Forelimb muscle (tissue), 1 donor: ENCODE results near the gene ATP6V0D1. TPM values are rescaled to one million over a fixed set of nuclear protein-coding genes. Genes with fewer than 3 reads are reported as not detected.

ENCODE experiments used
- DNase-seq: peaks from one replicate; pipeline ENCODE4 v3.0.0-alpha.2; 2013; ENCODE audit warnings: low read depth
- polyA plus RNA-seq: library from polyadenylated mRNA; unstranded; fragments of 120-200 nt; gene quantifications from one replicate; pipeline ENCODE4 v1.2.1, GENCODE V29; 2013; ENCODE audit not compliant: insufficient read length

The ATP6V0D1 gene
- polyA plus RNA-seq, 1 donor = 61.4 TPM

DNA sequence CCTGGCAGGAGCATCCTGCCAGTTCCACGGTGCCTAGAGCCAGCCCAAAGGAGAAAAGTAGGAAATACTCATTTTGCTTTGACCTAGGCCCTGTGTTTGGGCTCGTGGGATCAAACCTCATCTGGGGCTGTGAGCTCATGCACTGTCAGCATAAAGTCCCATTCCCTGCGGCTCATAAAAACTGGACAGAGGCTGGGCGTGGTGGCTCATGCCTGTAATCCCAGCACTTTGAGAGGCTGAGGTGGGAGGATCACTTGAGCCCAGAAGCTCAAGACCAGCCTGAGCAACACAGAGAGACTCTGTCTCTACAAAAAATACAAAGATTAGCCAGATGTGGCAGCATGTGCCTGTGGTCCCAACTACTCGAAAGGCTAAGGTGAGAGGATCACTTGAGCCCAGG lies 17.9 kb downstream of the ATP6V0D1 start:
- DNase-seq = no peak

DNA sequence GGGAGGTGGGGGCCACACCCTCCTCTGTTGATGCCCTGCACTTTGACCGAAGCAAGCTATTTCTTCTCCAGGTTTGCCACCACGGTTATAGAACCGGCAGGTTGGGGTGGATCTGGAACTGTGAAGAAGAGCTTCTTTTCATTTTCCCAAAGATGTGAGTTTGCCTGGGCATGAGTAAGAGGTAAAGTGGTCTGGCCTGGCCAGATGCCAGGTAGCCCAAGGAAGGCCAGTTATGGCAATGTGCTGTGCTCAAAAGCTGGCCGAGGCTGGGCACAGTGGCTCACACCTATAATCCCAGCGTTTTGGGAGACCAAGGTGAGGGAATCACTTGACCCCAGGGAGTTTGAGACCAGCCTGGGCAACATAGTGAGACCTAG lies 18.7 kb downstream of the ATP6V0D1 start:
- no peak for DNase-seq

DNA sequence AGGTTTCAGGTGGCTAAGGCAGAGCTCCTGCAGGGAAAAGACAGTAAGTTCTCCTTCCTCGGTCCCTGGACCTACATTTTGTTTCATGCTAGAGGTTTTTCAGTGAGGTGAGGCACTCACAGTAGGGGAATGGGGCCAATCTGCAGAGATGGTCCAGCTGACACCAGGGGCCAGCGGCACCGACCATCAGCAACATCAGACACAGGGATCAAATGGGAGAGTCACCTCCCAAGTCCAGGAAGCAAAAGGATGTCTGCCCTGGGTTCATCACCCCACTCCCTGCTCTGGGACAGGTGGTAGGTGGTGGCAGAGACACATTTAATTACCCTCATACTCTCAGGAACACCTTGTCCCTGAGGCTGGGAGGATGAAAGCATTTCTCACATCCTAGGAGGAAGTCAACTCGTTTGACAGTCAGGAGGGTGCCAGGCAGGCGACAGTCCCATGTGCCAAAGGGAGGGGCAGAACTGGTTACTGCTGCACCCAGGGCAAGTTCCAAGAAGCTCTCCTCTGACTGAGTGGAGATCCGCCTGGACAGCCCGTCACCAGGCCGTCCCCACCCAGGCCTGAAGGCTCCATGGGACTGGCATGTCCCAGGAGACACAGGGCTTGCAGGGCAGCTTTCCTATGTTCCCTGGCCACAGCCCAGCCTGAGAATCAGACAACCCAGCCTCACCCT lies 19.2 kb downstream of the ATP6V0D1 start:
- no peak for DNase-seq

DNA sequence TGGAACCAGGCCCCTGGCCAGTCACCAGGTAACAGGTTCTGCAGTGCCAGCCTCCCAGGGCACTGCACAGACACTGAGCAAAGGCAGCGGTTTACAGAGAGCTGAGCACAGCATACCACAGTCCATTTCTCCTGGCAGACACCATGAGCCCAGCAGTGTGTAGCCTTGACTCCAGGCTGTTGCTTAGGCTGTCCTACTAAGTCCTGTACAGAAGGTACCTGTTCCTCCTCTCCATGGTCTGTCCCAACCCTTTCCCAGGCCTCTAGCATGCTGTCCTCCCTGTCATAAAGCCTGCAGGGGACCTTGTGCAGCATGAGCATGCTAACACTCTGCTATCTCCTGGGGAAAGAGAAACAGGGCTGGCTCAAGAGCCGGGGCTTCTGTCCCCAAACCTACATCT lies 20.0 kb downstream of the ATP6V0D1 start:
- no peak for DNase-seq

DNA sequence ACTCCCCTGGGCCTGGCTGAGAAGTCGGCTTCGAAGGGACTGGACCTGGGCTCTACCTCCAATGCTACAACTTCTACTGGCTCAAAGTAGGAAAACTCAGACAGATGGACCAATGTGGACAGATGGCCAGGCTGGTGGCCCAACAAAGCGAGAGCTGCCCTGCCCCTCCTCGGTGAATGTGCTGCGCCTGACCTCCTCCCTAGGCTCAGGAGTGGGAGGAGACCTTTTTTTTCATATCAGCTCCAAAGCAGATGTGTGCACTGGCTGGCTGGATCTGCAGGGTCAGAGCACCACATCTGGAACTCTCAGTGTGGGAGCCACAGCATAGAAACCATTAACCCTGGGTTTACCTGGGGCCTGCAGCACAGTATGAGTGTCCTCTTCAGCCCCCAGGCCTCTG lies 20.8 kb downstream of the ATP6V0D1 start:
- DNase-seq = no peak

DNA sequence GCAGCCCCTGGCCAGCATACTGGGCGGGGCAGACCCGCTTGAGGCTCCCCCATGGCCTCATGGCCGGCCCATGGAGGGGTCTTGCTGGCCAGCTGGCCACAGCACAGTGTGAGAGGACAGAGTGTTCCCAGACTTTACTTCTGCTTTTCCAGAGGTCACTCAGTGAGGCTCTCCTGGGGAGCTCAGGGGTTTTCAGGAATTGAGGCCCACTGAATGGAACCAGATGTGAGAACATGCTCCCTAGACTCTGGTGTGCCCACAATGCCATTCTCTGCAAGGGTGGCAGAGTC lies 21.2 kb downstream of the ATP6V0D1 start:
- DNase-seq = no peak

DNA sequence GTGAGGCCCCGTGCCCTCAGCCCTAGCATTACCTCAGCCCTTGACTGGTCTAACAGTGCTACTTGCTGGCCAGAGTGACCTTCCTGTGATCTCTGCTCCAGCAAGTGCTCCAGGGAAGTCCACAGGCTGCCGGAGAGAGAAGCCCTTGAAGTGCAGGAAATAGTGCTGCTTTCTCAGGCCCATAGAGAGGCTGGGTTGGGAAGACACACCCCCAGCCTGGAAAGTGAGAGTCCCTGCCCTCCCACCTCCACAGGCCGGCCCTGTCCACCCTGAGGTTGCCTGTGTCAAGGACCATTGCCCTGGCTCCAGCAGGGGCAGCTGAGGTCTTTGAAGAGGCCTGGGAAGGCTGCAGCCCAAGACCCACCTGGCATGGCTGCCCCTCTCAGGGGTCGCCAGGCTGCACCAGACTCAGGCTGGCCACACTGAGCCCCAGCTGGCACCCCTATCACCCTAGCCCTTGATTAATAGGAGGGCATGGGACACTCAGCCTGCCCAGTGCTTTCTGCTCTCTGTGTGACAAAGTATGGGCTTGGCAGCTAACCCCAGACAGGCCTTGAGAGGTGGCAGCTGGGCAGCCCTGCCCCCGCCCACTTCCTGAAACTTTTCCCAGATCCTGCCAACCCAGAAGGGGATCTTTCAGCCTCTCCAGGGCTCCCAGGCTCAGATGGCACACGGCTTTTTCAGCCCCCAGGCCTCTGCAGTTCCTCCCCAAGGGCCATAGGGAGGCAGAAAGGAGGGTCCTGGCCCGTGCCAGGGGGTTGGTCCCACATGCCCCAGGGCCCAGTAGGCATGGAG lies 21.7 kb downstream of the ATP6V0D1 start:
- DNase-seq = no peak

DNA sequence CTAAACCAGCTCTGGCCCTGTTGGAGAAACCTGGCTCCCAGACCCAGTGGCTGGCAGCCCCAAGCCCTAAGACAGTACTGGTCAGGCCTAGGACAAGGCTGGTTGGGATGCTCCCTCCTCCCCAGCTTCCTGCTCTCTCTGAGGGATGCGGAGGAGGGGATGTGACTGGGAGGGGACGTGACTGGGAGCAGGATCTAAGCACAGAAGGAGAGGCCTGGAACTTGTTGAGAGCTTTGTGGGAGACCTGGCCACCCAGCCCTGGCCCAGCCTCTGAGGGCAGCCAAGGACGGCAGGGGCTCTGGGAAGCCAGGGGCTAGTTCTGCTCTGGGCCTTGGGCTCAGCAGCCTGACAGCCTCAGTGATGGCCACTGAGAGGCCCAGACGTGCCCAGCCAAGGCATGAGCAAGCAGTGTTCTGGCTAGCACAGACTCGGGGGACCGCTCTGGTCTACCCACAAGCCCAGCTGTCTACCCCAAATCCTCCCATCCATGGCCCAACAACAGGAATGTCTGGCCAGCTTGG lies 22.8 kb downstream of the ATP6V0D1 start:
- no peak for DNase-seq

DNA sequence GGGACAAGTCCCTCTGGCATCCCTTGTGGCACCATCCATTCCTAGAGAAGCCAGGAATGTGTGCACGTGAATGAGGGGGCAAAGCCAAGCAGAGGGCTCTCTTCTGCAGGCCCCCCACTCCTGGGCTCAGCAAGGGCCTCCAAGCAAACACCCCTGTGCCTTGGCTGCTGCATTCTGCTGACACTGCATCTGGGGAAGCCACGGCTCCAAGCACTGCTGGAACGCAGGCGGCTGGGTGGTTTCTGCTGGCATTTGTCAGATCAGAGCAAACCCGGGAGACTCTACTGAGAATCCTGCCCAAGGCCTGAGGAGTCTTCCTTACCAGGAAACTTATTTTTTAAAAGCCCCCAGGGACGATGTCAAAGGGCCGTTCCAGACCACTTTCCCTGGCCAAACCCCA lies 23.3 kb downstream of the ATP6V0D1 start:
- no peak for DNase-seq

DNA sequence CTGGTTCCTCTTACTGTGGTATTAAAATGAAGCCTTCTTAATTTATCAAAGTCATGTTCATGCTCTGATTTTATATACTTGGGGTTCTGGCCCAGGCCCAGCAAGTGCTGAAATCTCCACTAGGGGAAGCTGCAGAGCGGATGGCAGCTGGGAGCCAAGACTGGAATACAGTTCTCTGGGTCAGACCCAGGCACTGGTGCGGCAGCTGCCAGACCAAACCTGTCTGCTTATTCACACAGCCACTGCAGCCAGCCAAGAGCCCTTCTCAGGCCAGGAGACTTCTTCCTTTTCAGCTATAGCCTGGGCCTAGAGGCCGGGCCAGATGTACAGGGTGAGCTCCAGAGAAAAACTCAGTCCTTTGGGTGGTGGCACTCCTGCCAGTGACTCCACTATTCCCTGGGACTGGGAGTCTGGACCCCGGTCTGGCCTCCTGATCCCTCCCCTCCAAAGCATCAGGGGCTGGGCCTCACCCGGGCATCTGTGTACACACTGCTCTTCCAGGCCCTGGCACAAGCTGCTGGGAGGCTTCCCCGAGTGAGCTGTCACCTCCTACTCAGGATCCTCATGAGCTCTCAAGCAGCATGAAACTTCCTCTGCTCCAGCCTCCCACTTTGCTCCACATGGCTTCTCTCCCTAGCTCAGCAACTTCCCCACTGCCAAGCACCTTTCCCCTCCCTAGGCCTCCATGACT lies 24.4 kb downstream of the ATP6V0D1 start:
- DNase-seq = no peak

DNA sequence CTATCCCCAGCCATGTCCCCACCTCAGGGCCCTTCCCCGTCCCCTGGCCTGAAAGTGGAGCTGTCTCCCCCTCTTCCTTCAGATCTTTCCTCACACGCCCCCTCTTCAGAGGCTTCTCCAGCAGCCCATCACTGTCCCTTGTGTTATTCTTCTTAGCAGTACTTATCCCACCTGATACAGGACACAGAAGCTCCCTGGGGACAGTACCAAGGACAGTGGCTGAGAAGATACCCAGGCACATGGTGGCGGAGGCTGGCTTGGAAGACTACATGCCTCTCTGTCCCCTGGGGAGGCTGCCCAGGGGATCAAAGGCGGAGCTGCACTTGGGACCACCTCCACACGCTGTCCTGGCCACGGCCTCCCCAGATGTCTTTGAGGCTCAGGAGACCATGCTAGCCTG lies 26.1 kb downstream of the ATP6V0D1 start:
- DNase-seq = no peak

DNA sequence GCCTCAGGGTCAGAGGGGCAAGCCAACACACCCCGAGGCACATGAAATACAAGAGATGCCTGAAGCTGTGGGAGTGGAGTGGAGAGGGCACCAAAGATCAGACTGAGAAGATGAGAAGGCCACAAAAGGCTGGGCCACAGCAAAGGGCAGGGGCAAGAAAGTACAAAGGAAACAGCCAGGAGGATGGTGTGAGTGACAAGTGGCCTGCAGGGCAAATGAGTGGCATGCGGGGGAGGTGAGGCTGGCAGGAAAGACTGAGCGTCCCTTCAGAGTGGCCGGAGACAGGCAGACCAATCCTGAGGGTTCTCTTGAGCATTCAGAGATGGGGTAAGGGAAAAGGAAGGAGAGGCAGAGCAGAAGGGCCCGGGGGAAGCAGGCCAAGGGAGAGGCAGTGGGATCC lies 26.9 kb downstream of the ATP6V0D1 start:
- no peak for DNase-seq

DNA sequence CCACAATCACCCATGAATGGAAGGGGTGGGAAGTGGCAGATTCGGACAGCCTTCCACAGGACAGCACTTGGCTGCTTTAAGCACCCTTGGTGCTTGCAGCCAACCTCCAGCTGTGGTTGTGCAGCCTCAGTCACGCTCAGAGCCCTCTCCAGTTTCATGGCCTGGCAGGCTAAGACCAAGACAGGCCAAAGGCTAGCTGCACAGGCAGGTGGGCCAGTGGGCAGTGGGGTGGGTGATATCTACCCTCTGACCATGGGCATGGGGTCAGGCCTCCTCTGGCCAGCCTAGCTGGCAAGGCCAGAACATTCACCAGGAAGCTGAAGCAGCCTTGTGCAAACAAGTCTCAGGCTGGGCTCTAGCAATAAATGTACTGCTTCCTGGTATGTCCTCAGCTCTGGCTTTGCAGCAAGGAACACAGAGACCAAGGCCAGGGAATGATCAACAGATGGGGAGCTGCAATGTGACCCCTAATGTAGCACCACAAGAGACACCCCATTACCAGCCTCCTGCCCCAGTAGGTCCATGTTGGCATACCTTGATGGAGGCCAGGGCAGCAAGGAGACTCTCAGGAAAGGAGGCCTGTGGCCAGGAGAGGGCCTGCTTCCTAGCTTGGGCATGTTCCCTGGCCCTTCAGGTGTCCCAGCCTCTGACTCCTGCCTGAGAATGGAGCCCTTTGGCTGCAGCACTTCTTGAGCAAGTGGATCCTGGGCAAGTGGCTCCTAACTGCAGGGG lies 29.1 kb downstream of the ATP6V0D1 start:
- no peak for DNase-seq

DNA sequence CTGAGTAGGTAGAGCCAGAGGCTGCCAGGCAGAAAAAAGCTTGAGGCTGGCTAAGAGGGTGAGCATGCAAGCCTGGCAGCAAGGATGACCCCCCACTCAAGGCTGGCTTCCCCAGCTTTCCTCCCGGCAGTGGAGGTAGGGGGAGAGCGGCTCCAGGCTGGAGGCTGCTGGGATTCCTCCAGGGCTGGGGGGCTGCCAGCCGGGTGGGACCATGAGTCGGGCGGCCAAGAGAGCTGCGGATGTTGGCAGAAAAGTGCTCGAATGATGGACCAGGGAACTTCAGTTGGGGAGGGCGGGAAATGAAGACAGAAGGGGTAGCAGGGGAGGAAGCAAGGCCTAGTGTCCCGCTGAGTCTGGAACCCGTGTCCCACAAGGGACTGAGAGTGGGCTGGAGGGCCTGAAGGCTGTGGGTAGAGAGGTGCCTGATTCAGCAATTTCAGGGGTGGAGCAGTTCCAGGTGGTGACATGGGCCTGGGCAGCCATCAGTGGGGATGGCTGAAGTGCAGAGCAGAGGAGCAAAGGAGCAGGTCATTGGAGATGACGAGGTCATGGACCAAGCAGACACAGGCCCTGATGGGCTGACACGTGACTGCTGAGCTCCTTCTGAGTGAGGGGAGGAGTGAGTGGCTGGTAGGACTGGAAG lies 29.8 kb downstream of the ATP6V0D1 start:
- no peak for DNase-seq

DNA sequence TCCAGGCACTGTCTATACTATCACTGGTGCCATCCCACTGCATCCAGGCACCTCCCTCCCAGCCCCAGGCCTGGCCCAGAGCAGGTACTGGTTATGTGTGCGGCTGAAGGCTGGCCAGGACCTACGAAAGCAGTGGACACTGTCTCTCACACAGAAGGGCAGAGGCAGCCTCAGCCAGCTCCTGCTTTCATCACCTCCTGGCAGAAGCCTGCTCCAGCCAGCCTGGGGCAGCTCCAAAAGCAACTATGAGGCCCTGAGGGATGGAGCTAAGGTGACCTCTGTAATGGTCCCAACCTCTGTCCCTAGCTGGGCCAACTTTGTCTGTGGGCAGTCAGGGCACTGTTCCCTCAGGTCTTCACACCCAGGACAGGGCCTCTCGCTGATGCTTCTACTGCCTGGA lies 31.2 kb downstream of the ATP6V0D1 start:
- no peak for DNase-seq

DNA sequence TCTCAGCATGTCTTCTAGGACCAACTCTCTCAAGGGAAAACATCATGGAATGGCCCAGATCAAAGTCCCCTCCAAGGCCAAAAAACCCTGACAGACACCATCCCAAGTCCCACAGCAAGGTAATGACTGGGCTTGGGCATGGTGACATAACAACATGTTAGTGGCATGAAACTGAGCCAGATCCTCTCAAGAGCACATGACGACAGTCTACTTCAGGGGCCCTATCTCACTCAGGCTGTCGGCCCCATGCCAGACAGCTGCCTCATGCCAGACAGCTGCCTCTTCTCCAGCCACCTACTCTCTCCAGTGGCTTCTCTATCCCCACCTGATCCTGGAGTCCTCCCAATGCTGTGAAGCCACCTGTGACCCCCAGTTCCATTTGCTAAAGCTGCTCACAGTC lies 31.6 kb downstream of the ATP6V0D1 start:
- DNase-seq = no peak

DNA sequence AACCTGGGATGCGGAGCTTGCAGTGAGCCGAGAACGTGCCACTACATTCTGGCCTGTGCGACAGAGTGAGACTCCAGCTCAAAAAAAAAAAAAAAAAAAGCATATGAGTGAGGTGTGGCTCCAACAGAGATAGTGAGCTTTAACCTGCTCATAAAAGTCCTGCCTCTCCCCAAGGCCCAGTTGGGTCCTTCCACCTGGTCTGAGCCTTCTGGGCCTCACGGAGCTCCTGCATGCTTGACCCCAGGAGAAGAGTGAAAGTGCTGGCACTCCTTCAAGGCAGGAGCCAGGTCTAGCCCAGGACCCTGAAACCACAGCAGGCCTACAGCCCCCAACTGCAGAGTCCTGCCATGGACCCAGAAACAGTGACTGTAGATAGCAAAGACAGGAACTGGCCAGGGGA lies 32.4 kb downstream of the ATP6V0D1 start:
- DNase-seq = no peak

DNA sequence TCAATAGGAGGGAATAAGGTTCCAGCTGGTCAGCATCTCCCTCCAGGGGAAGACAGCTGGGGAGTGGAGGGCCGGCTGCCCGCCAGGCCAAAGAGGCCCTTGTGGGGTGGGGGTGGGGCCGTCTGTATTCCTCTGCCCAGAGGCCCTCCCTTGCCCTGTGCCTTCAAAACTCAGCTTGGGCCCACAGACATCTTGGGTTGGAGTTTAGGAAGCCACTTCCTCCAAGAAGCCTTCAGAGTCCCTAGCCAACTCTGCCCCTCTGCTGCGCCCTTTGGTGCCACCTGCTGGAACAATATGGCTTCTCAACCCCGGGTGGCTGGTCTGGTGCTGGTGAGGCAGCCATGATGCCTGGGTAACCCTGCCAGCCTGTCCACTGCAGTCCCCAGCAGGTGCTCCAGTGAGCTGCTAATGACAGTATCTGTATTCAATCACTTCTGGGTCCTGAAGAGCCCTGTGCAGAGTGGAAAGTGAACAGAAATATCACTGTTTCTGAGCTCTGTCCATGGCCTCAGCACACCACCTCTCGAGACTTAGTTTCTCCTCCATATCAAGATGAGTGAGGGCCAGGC lies 33.4 kb downstream of the ATP6V0D1 start:
- no peak for DNase-seq

DNA sequence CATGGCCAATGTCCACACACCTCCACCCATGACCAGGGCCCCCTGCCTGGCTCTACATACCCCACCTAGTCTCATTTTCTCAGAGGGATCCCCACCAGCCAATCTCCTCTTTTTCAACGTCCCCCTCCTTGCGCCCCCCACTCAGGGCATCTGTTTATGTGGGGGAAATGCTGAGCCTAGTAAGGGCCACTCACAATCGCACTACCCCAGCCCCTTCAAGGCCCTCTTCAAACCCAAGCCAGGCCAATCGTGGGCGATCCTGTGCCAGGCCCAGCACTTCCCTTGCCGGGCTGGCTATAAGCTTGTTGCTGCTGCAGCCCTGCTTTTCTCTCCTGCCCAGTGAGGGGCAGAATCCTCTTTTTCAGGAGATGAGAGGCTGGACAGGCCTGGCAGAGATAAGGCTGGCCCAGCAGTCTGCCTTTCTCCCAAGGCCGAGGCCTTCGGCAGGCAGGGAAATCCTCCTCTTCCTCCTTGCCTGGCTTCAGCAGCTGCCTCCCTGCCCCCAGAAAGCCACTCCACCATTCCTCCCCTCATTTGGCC lies 33.9 kb downstream of the ATP6V0D1 start:
- no peak for DNase-seq

DNA sequence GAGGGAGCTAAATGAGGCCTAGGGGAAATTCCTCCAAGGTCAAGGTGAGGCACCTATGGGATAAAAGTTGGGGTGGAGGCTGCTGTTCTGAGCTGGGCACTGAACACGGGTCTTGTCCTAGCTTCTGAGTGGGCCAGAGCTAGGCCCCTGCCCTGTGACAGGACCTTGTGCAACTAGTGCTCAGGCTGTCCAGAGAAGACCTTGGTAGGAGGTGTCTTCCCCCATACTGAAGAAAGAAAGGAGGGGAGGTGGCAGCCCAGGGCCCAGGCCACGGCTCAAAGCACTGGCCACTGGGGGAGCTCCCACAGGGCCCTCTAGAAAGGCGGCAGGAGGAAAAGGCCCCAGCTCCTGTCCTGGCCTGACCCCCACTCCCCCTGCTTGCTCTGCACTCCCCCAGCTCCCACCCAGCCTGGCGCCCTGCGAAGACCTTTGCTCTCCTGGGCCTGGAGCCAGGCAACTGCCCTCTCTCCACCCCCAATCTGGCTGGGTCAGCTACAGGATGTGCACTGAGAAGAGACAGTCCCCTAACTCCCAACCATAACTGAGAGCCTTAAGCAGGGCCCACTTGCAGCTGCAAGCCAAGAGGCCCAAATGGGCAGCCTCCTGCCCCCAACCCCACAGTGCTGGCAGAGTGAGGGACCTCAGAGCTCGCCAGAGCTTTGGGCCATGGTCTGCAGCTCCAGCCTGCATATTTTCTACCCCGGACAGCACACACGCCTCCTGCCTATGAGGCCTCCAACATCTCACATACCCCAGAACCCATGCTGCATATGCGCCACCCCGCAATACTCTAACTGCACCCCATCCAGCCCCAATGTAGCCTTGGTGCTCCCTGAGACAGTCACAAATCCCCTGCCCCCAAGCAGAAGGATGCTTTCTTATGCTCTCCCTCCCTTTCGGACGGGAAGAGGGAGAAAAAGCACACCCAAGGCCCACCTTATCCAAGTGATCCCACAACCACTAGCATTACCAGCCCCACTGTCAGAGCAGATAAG lies 34.7 kb downstream of the ATP6V0D1 start:
- DNase-seq = no peak
